ENCODE measurements around the gene GCNT4. TPM values are rescaled to one million over a fixed set of nuclear protein-coding genes. Genes with fewer than 3 reads are reported as not detected.

Gene GCNT4
- total RNA-seq, 1 donor from 2014 or later = 5.2 TPM

DNA sequence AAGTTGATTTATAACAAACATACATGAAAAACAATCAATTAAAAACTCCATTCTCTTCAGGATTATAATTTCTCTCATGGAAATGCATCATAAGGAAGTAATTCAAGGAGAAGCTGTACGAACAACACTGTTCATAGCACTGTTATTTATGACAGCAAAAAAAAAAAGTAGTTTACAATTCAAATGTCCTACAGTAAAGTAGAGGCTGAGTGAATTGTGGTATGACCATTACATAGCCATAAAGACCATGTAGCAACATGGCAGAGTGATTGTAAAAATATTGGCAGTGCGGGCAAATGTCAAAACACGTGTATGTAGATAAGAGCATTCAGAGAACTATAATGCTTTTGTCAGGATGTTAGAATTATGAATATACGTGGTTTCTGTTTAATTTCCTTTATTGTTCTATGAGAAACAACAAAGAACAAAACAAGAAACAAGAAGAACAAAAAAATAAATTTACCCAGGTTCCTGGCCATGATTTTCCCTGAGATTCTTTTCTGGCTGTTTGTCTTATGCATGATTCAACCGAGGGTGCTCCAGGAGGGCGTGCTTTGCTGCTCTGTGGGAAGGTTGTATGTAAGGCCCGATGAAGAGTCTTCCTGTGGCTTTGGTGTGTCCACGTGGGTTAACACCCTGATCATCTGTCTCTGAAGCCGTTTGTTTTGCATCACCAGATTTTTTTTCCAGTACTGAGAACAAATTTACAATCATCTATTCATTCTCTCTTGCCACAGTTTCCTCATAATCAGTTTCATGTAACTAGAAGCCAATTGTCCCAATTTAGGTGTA is 28.8 kb downstream of the GCNT4 start:
- DNase-seq = no peak
- H3K4me3 Mint-ChIP-seq (ENCODE audit: unreplicated experiment) = no peak overlapping the region
- TF ChIP-seq, protein P1, sequence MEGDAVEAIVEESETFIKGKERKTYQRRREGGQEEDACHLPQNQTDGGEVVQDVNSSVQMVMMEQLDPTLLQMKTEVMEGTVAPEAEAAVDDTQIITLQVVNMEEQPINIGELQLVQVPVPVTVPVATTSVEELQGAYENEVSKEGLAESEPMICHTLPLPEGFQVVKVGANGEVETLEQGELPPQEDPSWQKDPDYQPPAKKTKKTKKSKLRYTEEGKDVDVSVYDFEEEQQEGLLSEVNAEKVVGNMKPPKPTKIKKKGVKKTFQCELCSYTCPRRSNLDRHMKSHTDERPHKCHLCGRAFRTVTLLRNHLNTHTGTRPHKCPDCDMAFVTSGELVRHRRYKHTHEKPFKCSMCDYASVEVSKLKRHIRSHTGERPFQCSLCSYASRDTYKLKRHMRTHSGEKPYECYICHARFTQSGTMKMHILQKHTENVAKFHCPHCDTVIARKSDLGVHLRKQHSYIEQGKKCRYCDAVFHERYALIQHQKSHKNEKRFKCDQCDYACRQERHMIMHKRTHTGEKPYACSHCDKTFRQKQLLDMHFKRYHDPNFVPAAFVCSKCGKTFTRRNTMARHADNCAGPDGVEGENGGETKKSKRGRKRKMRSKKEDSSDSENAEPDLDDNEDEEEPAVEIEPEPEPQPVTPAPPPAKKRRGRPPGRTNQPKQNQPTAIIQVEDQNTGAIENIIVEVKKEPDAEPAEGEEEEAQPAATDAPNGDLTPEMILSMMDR (IDR thresholded peaks at IDR 0.05; ENCODE audit: partially characterized antibody, unreplicated experiment) = no peak
- no peaks in the 10 kb centered on the region for H3K36me3 Mint-ChIP-seq (ENCODE audit: unreplicated experiment)
- no peaks in the 10 kb centered on the region for H3K4me1 Mint-ChIP-seq (ENCODE audit: low read depth, unreplicated experiment)
- H3K27me3 Mint-ChIP-seq (ENCODE audit: unreplicated experiment) = no peaks in the 10 kb centered on the region
- H3K9me3 Mint-ChIP-seq (ENCODE audit: unreplicated experiment) = no peaks in the 10 kb centered on the region
- H3K27ac Mint-ChIP-seq (ENCODE audit: unreplicated experiment) = no peak overlapping the region

GRCh38 chr5:75021800-75022199 is 30.6 kb downstream of the GCNT4 start:
- no peaks in the 10 kb centered on the region for H3K9me3 Mint-ChIP-seq (ENCODE audit: unreplicated experiment)
- no peak overlapping the region for H3K4me3 Mint-ChIP-seq (ENCODE audit: unreplicated experiment)
- no peak for DNase-seq
- no peak overlapping the region for H3K27ac Mint-ChIP-seq (ENCODE audit: unreplicated experiment)
- no peaks in the 10 kb centered on the region for H3K36me3 Mint-ChIP-seq (ENCODE audit: unreplicated experiment)
- peaks cover 1% of the 10 kb centered on the region for H3K4me1 Mint-ChIP-seq (ENCODE audit: low read depth, unreplicated experiment)
- TF ChIP-seq, protein P1 (IDR thresholded peaks at IDR 0.05; ENCODE audit: partially characterized antibody, unreplicated experiment) = no peak
- no peaks in the 10 kb centered on the region for H3K27me3 Mint-ChIP-seq (ENCODE audit: unreplicated experiment)

GRCh38 chr5:75021219-75021618 is 31.1 kb downstream of the GCNT4 start:
- Mint-ChIP-seq H3K27ac (ENCODE audit: unreplicated experiment) (no peak overlapping the region), H3K4me3 (ENCODE audit: unreplicated experiment) (no peak overlapping the region), H3K27me3 (ENCODE audit: unreplicated experiment) (no peaks in the 10 kb centered on the region), H3K9me3 (ENCODE audit: unreplicated experiment) (no peaks in the 10 kb centered on the region), H3K36me3 (ENCODE audit: unreplicated experiment) (no peaks in the 10 kb centered on the region), H3K4me1 (ENCODE audit: low read depth, unreplicated experiment) (peaks cover 1% of the 10 kb centered on the region)
- TF ChIP-seq, protein P1 (IDR thresholded peaks at IDR 0.05; ENCODE audit: partially characterized antibody, unreplicated experiment) = no peak
- no peak for DNase-seq

- no peaks in the 10 kb centered on the region for H3K27me3 Mint-ChIP-seq (ENCODE audit: unreplicated experiment)
- no peak overlapping the region for H3K4me3 Mint-ChIP-seq (ENCODE audit: unreplicated experiment)
- TF ChIP-seq, protein P1 (IDR thresholded peaks at IDR 0.05; ENCODE audit: partially characterized antibody, unreplicated experiment) = no peak
- H3K9me3 Mint-ChIP-seq (ENCODE audit: unreplicated experiment) = no peaks in the 10 kb centered on the region
- peaks cover 1% of the 10 kb centered on the region for H3K4me1 Mint-ChIP-seq (ENCODE audit: low read depth, unreplicated experiment)
- H3K36me3 Mint-ChIP-seq (ENCODE audit: unreplicated experiment) = no peaks in the 10 kb centered on the region
- H3K27ac Mint-ChIP-seq (ENCODE audit: unreplicated experiment) = no peak overlapping the region
- no peak for DNase-seq
These were observed 32.2 kb downstream of the GCNT4 start for GRCh38 chr5:75020016-75020656.

All from glutamatergic neuron (in vitro differentiated cells).